ENCODE data around the gene PDE3A. TPM values are rescaled to one million over a fixed set of nuclear protein-coding genes. Genes with fewer than 3 reads are reported as not detected.

Gene PDE3A
- total RNA-seq, 2 donors from 2014 or later: 80.7 to 127 TPM

- Histone ChIP-seq H3K27me3 (no peaks in the 10 kb centered on the region), H3K9me3 (no peaks in the 10 kb centered on the region), H3K4me3 (no peak overlapping the region), H3K4me1 (peaks cover 4 to 6% of the 10 kb centered on the region in 2 donors), H3K36me3 (no peaks in the 10 kb centered on the region), H3K27ac (no peak overlapping the region)
- no peak for TF ChIP-seq CTCF (IDR thresholded peaks at IDR 0.05)
- DNase-seq (ENCODE audit: low spot score): no peak
Observed at GRCh38 chr12:20345866-20346265, 22.5 kb upstream of the PDE3A start.

GRCh38 chr12:20350026-20350425 lies 18.3 kb upstream of the PDE3A start:
- Histone ChIP-seq H3K4me1 (peaks cover 4 to 6% of the 10 kb centered on the region in 2 donors), H3K27me3 (no peaks in the 10 kb centered on the region), H3K36me3 (no peaks in the 10 kb centered on the region), H3K4me3 (no peak overlapping the region), H3K27ac (peak overlapping the region in 1 of 2 donors; percentile 56), H3K9me3 (no peaks in the 10 kb centered on the region)
- DNase-seq (ENCODE audit: low spot score): no peak
- TF ChIP-seq CTCF (IDR thresholded peaks at IDR 0.05): no peak

- no peaks in the 10 kb centered on the region for H3K9me3 ChIP-seq
- no peaks in the 10 kb centered on the region for H3K36me3 ChIP-seq
- peak overlapping the region in 1 of 2 donors; percentile 56 for H3K27ac ChIP-seq
- H3K4me1 ChIP-seq: peaks cover 4 to 6% of the 10 kb centered on the region in 2 donors
- TF ChIP-seq CTCF (IDR thresholded peaks at IDR 0.05): no peak
- no peak overlapping the region for H3K4me3 ChIP-seq
- H3K27me3 ChIP-seq: no peaks in the 10 kb centered on the region
- DNase-seq (ENCODE audit: low spot score): no peak
Observed at GRCh38 chr12:20350495-20350894, 17.8 kb upstream of the PDE3A start.

GRCh38 chr12:20351406-20351805 lies 16.9 kb upstream of the PDE3A start:
- no peaks in the 10 kb centered on the region for H3K36me3 ChIP-seq
- no peaks in the 10 kb centered on the region for H3K27me3 ChIP-seq
- TF ChIP-seq CTCF (IDR thresholded peaks at IDR 0.05): no peak
- H3K27ac ChIP-seq: no peak overlapping the region
- no peak for DNase-seq (ENCODE audit: low spot score)
- no peaks in the 10 kb centered on the region for H3K9me3 ChIP-seq
- H3K4me3 ChIP-seq: no peak overlapping the region
- H3K4me1 ChIP-seq: peaks cover 0 to 4% of the 10 kb centered on the region in 2 donors

GRCh38 chr12:20356048-20356447 lies 12.3 kb upstream of the PDE3A start:
- no peaks in the 10 kb centered on the region for H3K36me3 ChIP-seq
- H3K4me1 ChIP-seq: peaks cover 0 to 7% of the 10 kb centered on the region in 2 donors
- TF ChIP-seq CTCF (IDR thresholded peaks at IDR 0.05): no peak
- H3K4me3 ChIP-seq: no peak overlapping the region
- no peaks in the 10 kb centered on the region for H3K27me3 ChIP-seq
- no peak overlapping the region for H3K27ac ChIP-seq
- H3K9me3 ChIP-seq: no peaks in the 10 kb centered on the region
- DNase-seq (ENCODE audit: low spot score): no peak

- TF ChIP-seq CTCF (IDR thresholded peaks at IDR 0.05): no peak
- no peak for DNase-seq (ENCODE audit: low spot score)
- Histone ChIP-seq H3K27me3 (no peaks in the 10 kb centered on the region), H3K9me3 (no peaks in the 10 kb centered on the region), H3K4me3 (no peak overlapping the region), H3K4me1 (peaks cover 0 to 7% of the 10 kb centered on the region in 2 donors), H3K36me3 (no peaks in the 10 kb centered on the region), H3K27ac (no peak overlapping the region)
Observed at GRCh38 chr12:20360407-20360806, 7.9 kb upstream of the PDE3A start.
